Osteoblast (primary cell): Measurements from ENCODE around the gene QDPR. TPM values are rescaled to one million over a fixed set of nuclear protein-coding genes. Genes with fewer than 3 reads are reported as not detected.

Experiments
- DNase-seq: peaks from one replicate; pipeline ENCODE4 v3.0.0; 2011; ENCODE audit warnings: low spot score, mixed read lengths; ENCODE audit not compliant: insufficient read length; ENCODE audit errors: missing footprints
- H2AFZ ChIP-seq: 2 replicates; pipeline ENCODE4 v1.6.0; 2011; ENCODE audit warnings: mild to moderate bottlenecking, low read length
- H3K27ac ChIP-seq: 2 replicates; pipeline ENCODE4 v1.5.1; 2011; ENCODE audit warnings: mild to moderate bottlenecking, low read depth, low read length, moderate library complexity
- H3K27me3 ChIP-seq: 2 replicates; pipeline ENCODE4 v1.6.0; 2012; ENCODE audit warnings: mild to moderate bottlenecking, control low read depth, inconsistent platforms, low read length, moderate library complexity; ENCODE audit not compliant: insufficient read depth
- H3K36me3 ChIP-seq: 2 replicates; pipeline ENCODE4 v1.5.1; 2011; ENCODE audit warnings: mild to moderate bottlenecking, low read length, control low read depth, moderate library complexity; ENCODE audit not compliant: insufficient read depth
- H3K4me1 ChIP-seq: 2 replicates; pipeline ENCODE4 v1.5.1; 2011; ENCODE audit warnings: mild to moderate bottlenecking, low read length, control low read depth, moderate library complexity; ENCODE audit not compliant: insufficient read depth
- H3K4me2 ChIP-seq: 2 replicates; pipeline ENCODE4 v1.6.0; 2011; ENCODE audit warnings: mild to moderate bottlenecking, low read length; ENCODE audit not compliant: insufficient read depth
- H3K4me3 ChIP-seq: fragments of 200-600 bp; sonication (generic); 3 replicates; pipeline ENCODE4 v1.5.1; 2012; ENCODE audit warnings: mild to moderate bottlenecking, low read length, inconsistent platforms; ENCODE audit not compliant: insufficient read depth
- H3K79me2 ChIP-seq: 2 replicates; pipeline ENCODE4 v1.6.0; 2012; ENCODE audit warnings: mild to moderate bottlenecking, low read length, control low read depth, inconsistent platforms; ENCODE audit not compliant: insufficient read depth
- H3K9me3 ChIP-seq: 2 replicates; pipeline ENCODE4 v1.5.1; 2011; ENCODE audit warnings: low read depth, low read length, control low read depth
- H4K20me1 ChIP-seq: 2 replicates; pipeline ENCODE4 v1.6.0; 2012; ENCODE audit warnings: mild to moderate bottlenecking, low read length, control low read depth; ENCODE audit not compliant: insufficient read depth
- total RNA-seq: library from RNA; depleted of rRNA; stranded (reverse); fragments of >200 nt; gene quantifications from 2 replicates; pipeline ENCODE4 v1.2.3, GENCODE V29; 2012
- TF ChIP-seq, protein P1 (sequence below): IDR thresholded peaks from 2 replicates; pipeline ENCODE4 v1.5.1; 2011; ENCODE audit warnings: mild to moderate bottlenecking, low read depth, low read length, moderate library complexity; ENCODE audit errors: extremely low read depth

Gene QDPR
- total RNA-seq, 1 donor: 11.9 TPM

GRCh38 chr4:17492058-17492741 lies 19.7 kb downstream of the QDPR start:
- peaks cover 9% of the 10 kb centered on the region for H3K79me2 ChIP-seq
- DNase-seq: no peak
- H3K27me3 ChIP-seq: no peaks in the 10 kb centered on the region
- H3K36me3 ChIP-seq: peaks cover 28% of the 10 kb centered on the region
- no peak overlapping the region for H3K4me3 ChIP-seq
- H3K4me2 ChIP-seq: no peak overlapping the region
- H2AFZ ChIP-seq: no peak overlapping the region
- no peak overlapping the region for H3K27ac ChIP-seq
- no peaks in the 10 kb centered on the region for H3K9me3 ChIP-seq
- H4K20me1 ChIP-seq: no peaks in the 10 kb centered on the region
- H3K4me1 ChIP-seq: peaks cover 23% of the 10 kb centered on the region
- TF ChIP-seq, protein P1, sequence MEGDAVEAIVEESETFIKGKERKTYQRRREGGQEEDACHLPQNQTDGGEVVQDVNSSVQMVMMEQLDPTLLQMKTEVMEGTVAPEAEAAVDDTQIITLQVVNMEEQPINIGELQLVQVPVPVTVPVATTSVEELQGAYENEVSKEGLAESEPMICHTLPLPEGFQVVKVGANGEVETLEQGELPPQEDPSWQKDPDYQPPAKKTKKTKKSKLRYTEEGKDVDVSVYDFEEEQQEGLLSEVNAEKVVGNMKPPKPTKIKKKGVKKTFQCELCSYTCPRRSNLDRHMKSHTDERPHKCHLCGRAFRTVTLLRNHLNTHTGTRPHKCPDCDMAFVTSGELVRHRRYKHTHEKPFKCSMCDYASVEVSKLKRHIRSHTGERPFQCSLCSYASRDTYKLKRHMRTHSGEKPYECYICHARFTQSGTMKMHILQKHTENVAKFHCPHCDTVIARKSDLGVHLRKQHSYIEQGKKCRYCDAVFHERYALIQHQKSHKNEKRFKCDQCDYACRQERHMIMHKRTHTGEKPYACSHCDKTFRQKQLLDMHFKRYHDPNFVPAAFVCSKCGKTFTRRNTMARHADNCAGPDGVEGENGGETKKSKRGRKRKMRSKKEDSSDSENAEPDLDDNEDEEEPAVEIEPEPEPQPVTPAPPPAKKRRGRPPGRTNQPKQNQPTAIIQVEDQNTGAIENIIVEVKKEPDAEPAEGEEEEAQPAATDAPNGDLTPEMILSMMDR: no peak

DNA sequence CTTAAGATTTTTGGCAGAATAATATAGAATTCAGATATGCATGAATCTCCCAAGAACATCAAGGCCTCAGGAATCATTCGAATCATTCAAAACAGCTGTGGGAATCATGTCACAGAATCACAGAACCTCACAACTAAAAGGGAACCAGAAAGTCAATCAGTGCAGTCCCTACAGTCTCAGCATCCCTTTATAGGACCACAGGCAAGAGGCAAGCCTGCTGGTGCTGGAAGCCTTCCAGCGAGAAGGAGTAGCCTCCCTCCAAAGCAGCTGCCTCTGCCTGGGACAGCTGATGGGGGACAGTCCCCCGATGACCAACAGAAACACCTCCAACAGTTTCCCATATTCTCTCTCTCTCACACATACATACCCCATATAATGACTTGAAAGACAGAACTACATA lies 20.7 kb downstream of the QDPR start:
- DNase-seq: no peak
- Histone ChIP-seq H3K36me3 (peaks cover 35% of the 10 kb centered on the region), H3K4me2 (no peak overlapping the region), H2AFZ (no peak overlapping the region), H3K79me2 (peaks cover 9% of the 10 kb centered on the region), H3K9me3 (no peaks in the 10 kb centered on the region), H3K4me3 (no peak overlapping the region), H4K20me1 (no peaks in the 10 kb centered on the region), H3K27me3 (no peaks in the 10 kb centered on the region), H3K4me1 (peaks cover 23% of the 10 kb centered on the region), H3K27ac (no peak overlapping the region)
- TF ChIP-seq, protein P1: no peak

DNA sequence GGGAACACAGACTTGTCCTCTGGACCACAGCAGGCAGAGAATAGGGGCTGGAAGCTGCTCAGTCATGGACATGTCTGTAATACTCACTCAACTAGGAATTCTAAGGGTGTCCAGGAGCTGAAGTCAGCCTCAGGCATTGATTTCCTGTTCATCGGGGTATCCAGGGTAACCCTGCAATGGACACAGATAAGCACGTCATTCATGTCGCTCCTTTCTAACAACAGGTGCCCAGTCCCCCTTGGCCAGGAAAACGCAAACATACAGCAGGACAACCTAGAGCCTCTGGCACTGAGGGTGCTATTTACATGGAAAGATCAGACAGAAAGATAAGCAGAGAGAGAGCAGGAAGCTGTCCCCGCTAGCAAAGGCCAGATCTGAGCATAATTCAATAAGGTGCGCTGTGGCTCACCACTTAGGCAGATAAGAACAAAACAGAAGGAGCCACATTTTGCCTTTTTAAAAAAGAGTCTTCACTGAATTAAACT lies 21.3 kb downstream of the QDPR start:
- no peaks in the 10 kb centered on the region for H3K27me3 ChIP-seq
- H3K36me3 ChIP-seq: peaks cover 37% of the 10 kb centered on the region
- no peaks in the 10 kb centered on the region for H4K20me1 ChIP-seq
- H3K4me3 ChIP-seq: no peak overlapping the region
- H3K4me2 ChIP-seq: no peak overlapping the region
- H3K4me1 ChIP-seq: peaks cover 18% of the 10 kb centered on the region
- peak; percentile 44 for DNase-seq
- H3K27ac ChIP-seq: no peak overlapping the region
- H3K9me3 ChIP-seq: no peaks in the 10 kb centered on the region
- no peak overlapping the region for H2AFZ ChIP-seq
- H3K79me2 ChIP-seq: peaks cover 9% of the 10 kb centered on the region
- TF ChIP-seq, protein P1: no peak

- no peaks in the 10 kb centered on the region for H3K27me3 ChIP-seq
- no peaks in the 10 kb centered on the region for H3K9me3 ChIP-seq
- TF ChIP-seq, protein P1: no peak
- peaks cover 37% of the 10 kb centered on the region for H3K36me3 ChIP-seq
- H3K4me2 ChIP-seq: no peak overlapping the region
- H3K4me1 ChIP-seq: peaks cover 12% of the 10 kb centered on the region
- no peak overlapping the region for H3K4me3 ChIP-seq
- no peaks in the 10 kb centered on the region for H4K20me1 ChIP-seq
- H2AFZ ChIP-seq: no peak overlapping the region
- peak; percentile 29 for DNase-seq
- H3K27ac ChIP-seq: no peak overlapping the region
- H3K79me2 ChIP-seq: peaks cover 9% of the 10 kb centered on the region
These were observed 22.2 kb downstream of the QDPR start for GRCh38 chr4:17489721-17490120.
